ENCODE results near the gene ADGRD1. TPM values are rescaled to one million over a fixed set of nuclear protein-coding genes. Genes with fewer than 3 reads are reported as not detected.

The ADGRD1 gene
- total and polyA plus RNA-seq, 2 of the 8 experiments (the other 6 are each of a cell fraction or from before 2014, with no cell fraction given) = 0.36 to 0.48 TPM

- TF ChIP-seq JUND (IDR thresholded peaks at IDR 0.05; ENCODE audit: low read length) (no peak), ATF2 (IDR thresholded peaks at IDR 0.05; ENCODE audit: low read length) (no peak), FOSL1 (IDR thresholded peaks at IDR 0.05; ENCODE audit: insufficient read depth, low read depth, low read length) (no peak)
Measured at GRCh38 chr12:131152587-131152986, 198.9 kb downstream of the ADGRD1 start (continued).

All from H1 (cell line).